Measurements from ENCODE around the gene ASPDH.

- TF ChIP-seq CTCF (IDR thresholded peaks at IDR 0.05) (no peak), NR3C1 (CRISPR knock-in tag; conservative IDR thresholded peaks at IDR 0.05; ENCODE audit: low read depth) (no peak), CBFB (CRISPR knock-in tag; IDR thresholded peaks at IDR 0.05; ENCODE audit: low read depth) (no peak), CREB1 (CRISPR knock-in tag; IDR thresholded peaks at IDR 0.05) (no peak), NFE2L1 (CRISPR knock-in tag; IDR thresholded peaks at IDR 0.05) (no peak), NFATC4 (CRISPR knock-in tag; IDR thresholded peaks at IDR 0.05) (no peak), IRF1 (CRISPR knock-in tag; IDR thresholded peaks at IDR 0.05) (no peak), NR2C2 (CRISPR knock-in tag; IDR thresholded peaks at IDR 0.05) (no peak), ATF1 (CRISPR knock-in tag; IDR thresholded peaks at IDR 0.05) (no peak), JUN (CRISPR knock-in tag; IDR thresholded peaks at IDR 0.05) (no peak)
- TF ChIP-seq, protein P1, sequence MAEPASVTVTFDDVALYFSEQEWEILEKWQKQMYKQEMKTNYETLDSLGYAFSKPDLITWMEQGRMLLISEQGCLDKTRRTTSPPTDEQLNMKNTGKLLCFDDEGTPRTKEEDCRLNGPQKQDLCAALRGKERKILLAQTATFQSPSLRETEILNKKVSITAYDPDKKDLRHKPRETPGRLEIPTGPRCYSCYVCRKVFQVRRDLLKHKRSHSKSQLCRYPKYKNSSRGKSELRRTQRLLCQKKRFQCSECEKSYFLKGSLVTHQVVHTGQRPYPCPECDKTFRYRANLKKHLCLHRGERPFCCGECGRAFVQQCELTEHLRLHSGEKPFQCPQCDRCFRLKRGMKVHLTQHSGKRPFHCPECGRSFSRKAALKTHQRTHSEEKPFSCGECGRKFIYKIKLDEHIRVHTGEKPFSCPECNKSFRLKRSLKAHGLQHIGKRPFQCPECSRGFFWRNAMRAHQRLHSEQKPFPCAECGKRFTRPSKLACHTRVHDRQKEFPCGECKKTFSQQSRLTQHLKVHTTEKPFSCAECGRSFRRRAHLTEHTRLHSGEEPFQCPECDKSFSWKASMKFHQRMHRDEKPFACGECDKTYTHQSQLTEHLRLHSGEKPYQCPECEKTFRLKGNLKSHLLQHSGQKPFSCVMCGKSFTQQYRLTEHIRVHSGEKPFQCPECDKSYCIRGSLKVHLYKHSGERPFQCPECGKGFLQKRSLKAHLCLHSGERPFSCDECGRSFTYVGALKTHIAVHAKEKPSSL (CRISPR knock-in tag; conservative IDR thresholded peaks at IDR 0.05), result no peak
- TF ChIP-seq, protein P2, sequence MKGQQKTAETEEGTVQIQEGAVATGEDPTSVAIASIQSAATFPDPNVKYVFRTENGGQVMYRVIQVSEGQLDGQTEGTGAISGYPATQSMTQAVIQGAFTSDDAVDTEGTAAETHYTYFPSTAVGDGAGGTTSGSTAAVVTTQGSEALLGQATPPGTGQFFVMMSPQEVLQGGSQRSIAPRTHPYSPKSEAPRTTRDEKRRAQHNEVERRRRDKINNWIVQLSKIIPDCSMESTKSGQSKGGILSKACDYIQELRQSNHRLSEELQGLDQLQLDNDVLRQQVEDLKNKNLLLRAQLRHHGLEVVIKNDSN (CRISPR knock-in tag; IDR thresholded peaks at IDR 0.05), result no peak
- TF ChIP-seq, protein P3, sequence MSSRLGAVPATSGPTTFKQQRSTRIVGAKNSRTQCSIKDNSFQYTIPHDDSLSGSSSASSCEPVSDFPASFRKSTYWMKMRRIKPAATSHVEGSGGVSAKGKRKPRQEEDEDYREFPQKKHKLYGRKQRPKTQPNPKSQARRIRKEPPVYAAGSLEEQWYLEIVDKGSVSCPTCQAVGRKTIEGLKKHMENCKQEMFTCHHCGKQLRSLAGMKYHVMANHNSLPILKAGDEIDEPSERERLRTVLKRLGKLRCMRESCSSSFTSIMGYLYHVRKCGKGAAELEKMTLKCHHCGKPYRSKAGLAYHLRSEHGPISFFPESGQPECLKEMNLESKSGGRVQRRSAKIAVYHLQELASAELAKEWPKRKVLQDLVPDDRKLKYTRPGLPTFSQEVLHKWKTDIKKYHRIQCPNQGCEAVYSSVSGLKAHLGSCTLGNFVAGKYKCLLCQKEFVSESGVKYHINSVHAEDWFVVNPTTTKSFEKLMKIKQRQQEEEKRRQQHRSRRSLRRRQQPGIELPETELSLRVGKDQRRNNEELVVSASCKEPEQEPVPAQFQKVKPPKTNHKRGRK (CRISPR knock-in tag; IDR thresholded peaks at IDR 0.05; ENCODE audit: borderline replicate concordance), result no peak
- TF ChIP-seq, protein P4, sequence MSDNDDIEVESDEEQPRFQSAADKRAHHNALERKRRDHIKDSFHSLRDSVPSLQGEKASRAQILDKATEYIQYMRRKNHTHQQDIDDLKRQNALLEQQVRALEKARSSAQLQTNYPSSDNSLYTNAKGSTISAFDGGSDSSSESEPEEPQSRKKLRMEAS (CRISPR knock-in tag; IDR thresholded peaks at IDR 0.05), result no peak
Observed at GRCh38 chr19:50494186-50495019, 19.3 kb downstream of the ASPDH start.

Data from WTC11 (cell line).